Activated gamma-delta T cell treated with Interleukin-2 at 50 U/mL for 16 hours (primary cell): ENCODE results near the gene DYNC1LI1.

Source experiments
- DNase-seq: peaks from one replicate; pipeline ENCODE4 v3.0.0-alpha.2; 2020

DYNC1LI1 gene

GRCh38 chr3:32487781-32488473 lies 82.7 kb downstream of the DYNC1LI1 start:
- no peak for DNase-seq

GRCh38 chr3:32484436-32484835 lies 86.2 kb downstream of the DYNC1LI1 start:
- DNase-seq = no peak

GRCh38 chr3:32483772-32484171 lies 86.9 kb downstream of the DYNC1LI1 start:
- DNase-seq = no peak

- DNase-seq = no peak
Measured at GRCh38 chr3:32482693-32483092, 88.0 kb downstream of the DYNC1LI1 start.

GRCh38 chr3:32481791-32482631 lies 88.6 kb downstream of the DYNC1LI1 start:
- no peak for DNase-seq

- no peak for DNase-seq
Measured at GRCh38 chr3:32480604-32481003, 90.1 kb downstream of the DYNC1LI1 start.
